Activated T-helper 1 cell treated with anti-CD3 and anti-CD28 coated beads, Interleukin-2, amount 50 U/mL, for 16 hours (primary cell): ENCODE data around the gene THSD7B.
"Not testable (repeated sequence)": the region's sequence is repeated elsewhere in the genome, so short reads cannot be mapped to it uniquely, and the experiment has no call there.

Experiments
- DNase-seq, 2 donors: peaks; one replicate each; pipeline ENCODE4 v3.0.0-alpha.2; 2020; ENCODE audit warnings: low read depth in 1 of 2, low spot score in 1 of 2

Gene THSD7B

DNA sequence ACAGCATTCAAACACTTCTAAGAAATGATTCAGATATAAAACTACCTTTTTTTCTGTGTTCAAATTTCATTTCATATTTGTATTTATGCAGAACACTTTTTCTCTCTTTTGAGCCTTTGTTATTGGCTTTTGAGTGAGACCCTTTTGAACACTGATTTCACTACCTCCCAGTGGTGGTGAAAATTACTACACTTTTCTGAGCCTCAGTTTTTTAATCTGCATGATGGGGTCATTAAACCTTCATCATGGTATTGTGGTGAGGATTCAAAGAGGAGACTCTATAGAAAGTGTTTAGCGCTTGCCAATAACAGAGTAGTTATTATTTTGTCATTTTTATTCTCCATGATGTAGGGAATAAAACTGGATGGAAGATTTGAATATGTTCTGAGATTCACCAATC is 169.8 kb downstream of the THSD7B start:
- DNase-seq, result no peak

GRCh38 chr2:136956050-136956449 is 190.7 kb downstream of the THSD7B start:
- DNase-seq, result no peak

DNA sequence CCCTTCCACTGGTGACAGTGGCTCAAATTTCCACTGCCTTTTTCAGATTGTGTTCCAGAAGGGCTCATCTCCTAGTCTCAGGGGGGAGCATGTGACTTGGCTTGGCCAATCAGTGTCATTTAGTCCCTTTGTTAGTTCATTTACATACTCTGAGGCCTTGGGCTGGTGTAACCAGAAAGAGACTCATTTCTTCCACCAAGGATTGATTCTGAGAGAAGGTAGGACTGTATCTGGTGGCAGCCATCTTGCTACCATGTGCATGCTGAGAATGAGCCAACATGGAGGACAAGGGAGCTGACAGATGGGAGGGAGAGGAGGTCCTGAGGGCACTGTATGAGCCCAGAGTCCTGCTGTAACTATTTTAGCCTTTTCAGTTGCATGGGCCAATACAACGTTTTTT is 191.7 kb downstream of the THSD7B start:
- DNase-seq, result no peak

DNA sequence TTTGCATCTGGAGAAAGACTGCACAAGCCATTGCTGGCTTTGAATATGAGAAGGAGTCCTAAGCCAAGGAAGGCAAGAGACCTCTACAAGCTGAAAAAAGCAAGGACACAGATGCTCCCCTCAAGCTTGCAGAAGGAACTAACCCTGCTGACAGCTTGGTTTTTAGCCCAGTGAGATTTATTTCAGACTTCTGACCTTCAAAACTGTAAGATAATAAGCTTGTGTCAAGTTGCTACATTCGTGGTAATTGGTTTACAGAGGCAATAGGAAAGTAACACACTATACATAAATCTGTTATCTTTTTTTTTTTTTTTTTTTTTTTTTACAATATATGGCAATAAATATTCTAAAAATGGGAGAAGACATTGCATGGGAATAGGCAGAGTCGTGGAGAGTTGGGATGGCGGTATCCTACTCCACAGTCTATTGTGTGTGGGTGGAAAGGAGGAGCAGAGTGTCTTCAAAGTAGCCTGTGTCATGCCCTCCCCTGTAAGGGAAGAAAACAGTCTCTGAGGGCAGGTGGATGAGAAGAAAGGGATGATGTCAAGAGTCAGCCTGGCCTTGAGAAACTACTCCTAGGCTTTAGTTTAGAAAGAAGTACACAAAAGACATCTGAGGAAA is 196.9 kb downstream of the THSD7B start:
- DNase-seq, result no peak

- no peak for DNase-seq
These were observed 201.1 kb downstream of the THSD7B start for GRCh38 chr2:136966485-136966884.

GRCh38 chr2:136980303-136980702 is 215.0 kb downstream of the THSD7B start:
- no peak for DNase-seq

DNA sequence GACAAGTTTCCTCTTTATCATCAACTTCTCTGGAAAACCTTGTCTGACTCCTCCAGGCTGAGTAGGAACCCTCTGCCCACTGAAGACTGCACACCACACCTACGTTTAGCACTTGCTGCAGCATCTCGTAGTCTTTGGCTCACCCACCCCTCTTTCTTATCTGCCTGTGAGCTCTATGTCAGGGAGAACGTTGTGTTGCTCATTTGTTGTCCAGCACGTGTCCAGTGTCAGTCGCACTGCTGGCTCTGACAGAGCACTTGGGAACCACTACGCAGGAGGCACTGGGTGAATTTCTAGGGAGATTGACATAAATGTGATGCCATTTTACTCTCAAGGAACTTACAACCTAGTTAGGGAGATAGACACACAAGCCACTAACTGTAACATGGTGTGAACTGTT is 216.3 kb downstream of the THSD7B start:
- not testable (repeated sequence) for DNase-seq

DNA sequence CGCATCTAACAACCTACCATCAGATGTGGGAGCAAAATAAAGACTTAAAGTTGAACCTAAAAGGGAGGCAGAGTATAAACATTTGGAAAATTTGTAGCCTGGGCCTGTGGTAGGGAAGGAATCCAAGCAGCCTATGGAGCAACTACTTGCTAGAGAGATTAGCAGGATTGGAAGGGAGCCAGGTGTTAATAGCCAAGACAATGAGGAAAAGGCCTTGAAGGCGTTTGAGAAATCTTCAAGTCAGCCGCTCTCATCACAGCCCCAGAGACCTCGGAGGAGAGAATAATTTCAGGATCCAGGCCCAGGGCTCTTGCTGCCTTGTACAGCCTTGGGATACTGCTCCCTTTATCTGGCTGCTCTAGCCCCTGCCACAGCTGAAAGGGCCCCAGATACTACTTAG is 219.7 kb downstream of the THSD7B start:
- DNase-seq, result no peak

DNA sequence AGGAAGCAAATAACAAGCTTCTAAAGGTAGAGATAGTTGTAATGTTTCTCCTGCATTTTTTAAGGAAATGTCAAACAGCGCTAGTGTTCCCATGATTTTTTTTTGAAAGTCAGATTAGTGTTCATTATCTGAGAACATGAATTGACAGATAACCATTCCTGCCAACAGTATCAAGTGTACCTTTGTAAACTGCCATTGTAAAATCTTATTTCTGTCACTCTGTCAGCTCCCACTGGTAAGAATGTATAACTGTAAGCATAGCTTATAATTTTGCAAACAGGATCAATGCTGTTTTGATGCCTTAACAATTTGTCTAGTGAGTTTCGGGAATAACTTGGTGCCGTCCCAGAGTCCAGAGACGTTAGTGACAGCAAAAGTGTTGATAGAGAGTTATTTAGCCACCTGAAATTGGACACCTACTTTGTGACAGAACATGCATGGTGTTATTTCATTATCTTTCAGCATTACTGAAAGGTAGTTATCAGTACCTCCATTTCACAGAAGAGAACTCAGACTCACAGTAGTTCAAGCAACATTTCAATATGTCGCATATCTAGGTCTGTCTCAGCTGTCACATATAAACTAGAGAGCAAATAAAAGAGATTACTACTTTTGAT is 221.4 kb downstream of the THSD7B start:
- DNase-seq, result no peak

DNA sequence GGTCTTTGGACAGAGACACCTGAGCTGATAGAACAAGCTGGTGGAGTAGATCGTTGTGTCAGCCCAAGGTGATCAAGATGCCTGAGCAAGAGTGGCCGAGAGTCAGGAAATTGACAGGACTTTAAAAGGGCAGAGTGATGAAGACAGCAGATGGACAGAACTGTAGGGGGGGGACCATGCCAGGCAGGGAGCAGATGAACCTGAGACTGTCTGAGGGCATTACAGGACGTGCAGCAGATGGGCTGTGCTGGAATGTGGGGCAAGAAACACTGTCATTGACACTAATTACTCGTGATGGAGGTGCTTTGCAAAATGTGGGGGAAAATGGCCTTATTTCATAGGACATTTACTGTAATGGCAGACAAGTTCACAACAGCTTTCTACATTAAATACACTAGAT is 225.0 kb downstream of the THSD7B start:
- DNase-seq, result no peak

- DNase-seq, result no peak
These were observed 229.4 kb downstream of the THSD7B start for GRCh38 chr2:136994793-136995192.

- DNase-seq, result no peak
These were observed 232.2 kb downstream of the THSD7B start for GRCh38 chr2:136997557-136997956.

DNA sequence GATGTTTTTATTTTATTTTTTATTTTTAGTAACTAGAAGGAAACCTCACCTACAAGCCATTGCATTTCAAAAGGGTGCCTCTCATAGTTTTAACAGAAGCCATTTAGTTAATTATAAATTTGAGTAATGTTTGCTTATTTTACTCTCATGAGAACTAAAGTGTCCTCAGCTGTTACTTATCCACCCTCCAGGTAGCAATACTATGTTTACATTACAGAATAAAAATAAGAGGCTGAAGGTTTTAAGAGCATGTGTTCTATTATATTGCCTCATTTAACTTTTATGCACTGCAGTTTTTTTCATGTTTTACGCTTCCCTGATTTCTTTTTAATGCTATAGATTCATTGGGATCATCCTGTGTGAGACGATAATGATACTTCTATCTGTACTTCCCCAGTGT is 235.5 kb downstream of the THSD7B start:
- DNase-seq, result no peak

- DNase-seq, result no peak
These were observed 237.6 kb downstream of the THSD7B start for GRCh38 chr2:137002896-137003295.

GRCh38 chr2:137005210-137005609 is 239.9 kb downstream of the THSD7B start:
- no peak for DNase-seq

DNA sequence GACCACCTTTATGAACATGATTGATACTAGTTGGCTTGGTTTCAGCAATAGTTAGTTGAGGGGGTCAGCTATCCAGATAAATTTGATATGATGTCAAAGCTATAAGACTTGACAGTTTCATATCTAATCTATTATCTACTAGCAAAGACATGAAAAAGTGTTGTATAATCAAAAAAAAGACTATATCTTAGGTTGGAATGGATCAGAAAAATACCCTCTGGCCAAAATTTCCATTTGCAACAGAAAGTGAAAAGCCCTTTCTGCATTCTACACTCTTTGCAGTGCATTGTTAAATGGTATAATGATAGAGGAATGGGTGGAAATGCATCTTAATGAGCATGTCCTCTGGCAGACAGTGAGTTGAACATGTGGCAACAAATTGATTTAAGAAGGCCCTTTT is 242.6 kb downstream of the THSD7B start:
- DNase-seq, result no peak

- no peak for DNase-seq
These were observed 244.6 kb downstream of the THSD7B start for GRCh38 chr2:137009953-137010352.

- DNase-seq, result no peak
These were observed 255.3 kb downstream of the THSD7B start for GRCh38 chr2:137020452-137021196.

DNA sequence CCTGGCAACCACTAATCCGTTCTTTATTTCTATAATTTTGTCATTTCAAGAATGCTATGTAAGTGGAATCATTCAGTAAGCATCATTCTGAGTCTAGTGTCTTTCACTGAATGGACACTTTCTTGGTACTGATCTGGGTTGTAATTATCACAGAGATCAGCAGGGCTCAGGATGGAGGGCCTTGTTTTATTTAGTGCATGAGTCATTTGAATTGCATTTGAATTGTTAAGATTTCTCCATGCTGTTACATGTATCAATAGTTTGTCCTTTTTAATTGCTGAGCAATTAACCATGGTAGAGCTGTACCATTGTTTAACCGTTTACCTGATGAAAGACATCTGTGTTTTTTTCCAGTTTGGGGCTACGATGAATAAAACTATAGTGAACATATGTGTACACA is 256.4 kb downstream of the THSD7B start:
- DNase-seq, result no peak

DNA sequence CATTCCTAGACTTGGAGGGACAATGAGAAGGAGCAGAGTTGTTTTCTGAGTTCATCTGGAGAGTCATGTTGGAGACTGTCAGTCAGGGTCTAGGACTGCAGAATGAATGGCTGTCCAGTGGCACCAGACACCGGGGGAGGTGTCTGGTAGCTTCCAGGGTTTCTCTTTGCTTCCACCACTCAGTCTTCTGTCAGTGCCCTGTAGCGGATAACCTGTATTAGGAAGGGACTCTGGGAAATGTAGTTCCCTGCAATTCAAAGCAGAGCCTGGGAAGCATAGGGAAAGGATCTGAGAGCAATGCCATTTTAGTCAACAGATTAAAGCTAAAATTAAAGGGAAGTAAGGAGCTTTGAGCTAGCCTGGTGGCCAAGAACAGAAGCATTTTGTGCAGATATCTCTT is 257.9 kb downstream of the THSD7B start:
- DNase-seq, result no peak

DNA sequence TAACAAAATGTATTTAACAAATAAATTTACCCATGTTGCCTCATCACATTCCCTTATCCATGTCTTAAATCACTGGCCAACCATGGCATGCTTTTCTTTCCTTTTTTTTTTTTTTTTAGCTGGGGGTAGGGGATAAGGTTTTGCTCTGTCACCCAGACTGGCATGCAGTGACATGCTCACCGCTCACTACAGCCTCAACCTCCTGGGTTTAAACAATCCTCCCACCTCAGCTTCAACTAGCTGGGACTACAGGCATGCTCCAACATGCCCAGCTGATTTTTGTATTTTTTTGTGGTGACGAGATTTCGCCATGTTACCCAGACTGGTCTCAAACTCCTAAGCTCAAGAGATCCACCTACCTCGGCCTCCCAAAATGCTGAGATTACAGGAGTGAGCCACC is 266.4 kb downstream of the THSD7B start:
- DNase-seq, result no peak

GRCh38 chr2:137036619-137037018 is 271.3 kb downstream of the THSD7B start:
- no peak for DNase-seq
